GM21360 (cell line): Measurements from ENCODE around the gene HSPB3.
A peak's percentile ranks its signal among the peaks of the same experiment; 100 is the strongest.
"Not testable (repeated sequence)": the region's sequence is repeated elsewhere in the genome, so short reads cannot be mapped to it uniquely, and the experiment has no call there.

Experiments used
- ATAC-seq: cut with Tn5 transposase; IDR thresholded peaks from one replicate; pipeline ENCODE4 v1.9.1; 2021; ENCODE audit warnings: mild to moderate bottlenecking, moderate library complexity; ENCODE audit not compliant: unreplicated experiment

The HSPB3 gene

GRCh38 chr5:54455413-54456157, at the start of gene HSPB3:
Gene HSPB3, plus strand, starts transcription at chr5:54455699. Its CDS starts 91 bp downstream, at chr5:54455790.
- ATAC-seq: no peak

GRCh38 chr5:54411176-54411575, 44.3 kb upstream of the HSPB3 start:
- ATAC-seq: no peak

GRCh38 chr5:54412913-54413312, 42.6 kb upstream of the HSPB3 start:
- no peak for ATAC-seq

GRCh38 chr5:54415147-54415546, 40.4 kb upstream of the HSPB3 start:
- no peak for ATAC-seq

GRCh38 chr5:54415896-54416601, 39.5 kb upstream of the HSPB3 start:
- ATAC-seq: no peak

- ATAC-seq: not testable (repeated sequence)
Measured at GRCh38 chr5:54419573-54420423, 35.7 kb upstream of the HSPB3 start.

GRCh38 chr5:54420511-54420910, 35.0 kb upstream of the HSPB3 start:
- ATAC-seq: not testable (repeated sequence)

GRCh38 chr5:54421976-54422375, 33.5 kb upstream of the HSPB3 start:
- no peak for ATAC-seq

GRCh38 chr5:54425258-54425657, 30.2 kb upstream of the HSPB3 start:
- ATAC-seq: no peak

GRCh38 chr5:54426209-54426608, 29.3 kb upstream of the HSPB3 start:
- ATAC-seq: no peak

- not testable (repeated sequence) for ATAC-seq
Measured at GRCh38 chr5:54434650-54435049, 20.8 kb upstream of the HSPB3 start.

- no peak for ATAC-seq
Measured at GRCh38 chr5:54438620-54439389, 16.7 kb upstream of the HSPB3 start.

- peak; percentile 88 for ATAC-seq
Measured at GRCh38 chr5:54440456-54440893, 15.0 kb upstream of the HSPB3 start.

- ATAC-seq: no peak
Measured at GRCh38 chr5:54442271-54442670, 13.2 kb upstream of the HSPB3 start.

- ATAC-seq: peak; percentile 53
Measured at GRCh38 chr5:54443270-54443669, 12.2 kb upstream of the HSPB3 start.

- ATAC-seq: no peak
Measured at GRCh38 chr5:54445691-54446378, 9.7 kb upstream of the HSPB3 start.

- no peak for ATAC-seq
Measured at GRCh38 chr5:54446379-54446732, 9.1 kb upstream of the HSPB3 start.

- no peak for ATAC-seq
Measured at GRCh38 chr5:54449923-54450322, 5.6 kb upstream of the HSPB3 start.

- no peak for ATAC-seq
Measured at GRCh38 chr5:54450542-54450941, 5.0 kb upstream of the HSPB3 start.

- no peak for ATAC-seq
Measured at GRCh38 chr5:54453046-54453445, 2.5 kb upstream of the HSPB3 start.
